HepG2 (cell line): ENCODE data around the gene CACNA2D1. TPM values are rescaled to one million over a fixed set of nuclear protein-coding genes. Genes with fewer than 3 reads are reported as not detected.

Experiments
- CHD2 ChIP-seq: IDR thresholded peaks from 2 replicates; pipeline ENCODE4 v1.6.1; 2011; ENCODE audit warnings: low read depth, low read length, improper control_type of control experiment
- CREB3 ChIP-seq: sonication (generic); formaldehyde crosslinking; IDR thresholded peaks from 2 replicates; pipeline ENCODE4 v1.5.0; 2020; ENCODE audit warnings: missing genetic modification reagents
- CREM ChIP-seq, 2 experiments: sonication (generic) in 1 of 2; formaldehyde crosslinking in 1 of 2; IDR thresholded peaks; 2 replicates each; pipeline versions ENCODE4 v1.4.0 to v1.6.1; 2016 to 2020; ENCODE audit warnings: antibody characterized with exemption in 1 of 2, mild to moderate bottlenecking in 1 of 2, missing genetic modification reagents in 1 of 2
- GMEB1 ChIP-seq: sonication (generic); formaldehyde crosslinking; IDR thresholded peaks from 2 replicates; pipeline ENCODE4 v1.5.1; 2020; ENCODE audit warnings: missing genetic modification reagents, mild to moderate bottlenecking, borderline replicate concordance
- HNF4G ChIP-seq, 2 experiments: sonication (generic) in 1 of 2; formaldehyde crosslinking in 1 of 2; IDR thresholded peaks; 2 replicates each; pipeline versions ENCODE4 v1.4.0 to v1.6.1; 2011 to 2020; ENCODE audit warnings: borderline replicate concordance in 2 of 2, low read depth in 2 of 2, mild to moderate bottlenecking in 2 of 2, low read length in 1 of 2, missing genetic modification reagents in 1 of 2, moderate library complexity in 1 of 2
- MED8 ChIP-seq: sonication (generic); formaldehyde crosslinking; IDR thresholded peaks from 2 replicates; pipeline ENCODE4 v1.8.1; 2023; ENCODE audit warnings: mild to moderate bottlenecking, missing genetic modification reagents; ENCODE audit not compliant: insufficient replicate concordance
- MYNN ChIP-seq: sonication (generic); formaldehyde crosslinking; IDR thresholded peaks from 2 replicates; pipeline ENCODE4 v1.4.0; 2020; ENCODE audit warnings: mild to moderate bottlenecking, low read depth, missing genetic modification reagents
- POLR2AphosphoS2 ChIP-seq: IDR thresholded peaks from 2 replicates; pipeline ENCODE4 v1.6.1; 2011; ENCODE audit warnings: low read depth, low read length, improper control_type of control experiment
- SUZ12 ChIP-seq: fragments of 150-350 bp; IDR thresholded peaks from 2 replicates; pipeline ENCODE4 v1.6.1; 2014; ENCODE audit warnings: low read depth, low read length
- ZNF275 ChIP-seq: sonication (generic); formaldehyde crosslinking; IDR thresholded peaks from 2 replicates; pipeline ENCODE4 v1.8.0; 2022; ENCODE audit warnings: missing genetic modification reagents, mild to moderate bottlenecking, inconsistent platforms, borderline replicate concordance
- ZNF281 ChIP-seq: sonication (generic); formaldehyde crosslinking; IDR thresholded peaks from 2 replicates; pipeline ENCODE4 v1.4.0; 2020; ENCODE audit warnings: missing genetic modification reagents, borderline replicate concordance
- ZNF543 ChIP-seq: sonication (generic); formaldehyde crosslinking; IDR thresholded peaks from 2 replicates; pipeline ENCODE4 v1.4.0; 2020; ENCODE audit warnings: mild to moderate bottlenecking, missing genetic modification reagents
- polyA plus RNA-seq, 8 experiments: library from polyadenylated mRNA; depleted of rRNA in 3 of 8; stranded (reverse) in 7 of 8; unstranded in 1 of 8; fragments of >200 nt; fragmentation: Illumina TruSeq in 4 of 8; extraction: Trizol in 4 of 8; gene quantifications; 2 replicates each; pipeline versions ENCODE4 v1.2.1 to v1.2.3, GENCODE V29; 2011 to 2016; ENCODE audit warnings: low read depth in 4 of 8, missing spikeins in 1 of 8, mixed read lengths in 1 of 8; ENCODE audit not compliant: insufficient read depth in 1 of 8
- total RNA-seq, 5 experiments: library from RNA; depleted of rRNA; stranded (reverse); fragments of >200 nt; fragmentation: Illumina TruSeq; extraction: Trizol; gene quantifications; 2 replicates each; pipeline ENCODE4 v1.2.3, GENCODE V29; 2016; ENCODE audit warnings: low read depth in 1 of 5

CACNA2D1 gene
- total and polyA plus RNA-seq, 2 of the 13 experiments (the other 11 are each of a cell fraction or from before 2014, with no cell fraction given): not detected

- no peak for TF ChIP-seq ZNF281 (CRISPR knock-in tag)
- no peak for TF ChIP-seq CREM (IDR thresholded peaks at IDR 0.05)
- TF ChIP-seq CREM (CRISPR knock-in tag; IDR thresholded peaks at IDR 0.05): no peak
- TF ChIP-seq ZNF275 (CRISPR knock-in tag): no peak
- TF ChIP-seq ZNF543: no peak
- no peak for TF ChIP-seq CHD2
- no peak for TF ChIP-seq CREB3
- no peak for TF ChIP-seq SUZ12
- TF ChIP-seq GMEB1: no peak
- TF ChIP-seq HNF4G (IDR thresholded peaks at IDR 0.05; ENCODE audit: borderline replicate concordance, low read depth, low read length): no peak
- TF ChIP-seq HNF4G (CRISPR knock-in tag; IDR thresholded peaks at IDR 0.05; ENCODE audit: borderline replicate concordance, low read depth): no peak
- TF ChIP-seq MYNN (CRISPR knock-in tag): no peak
- TF ChIP-seq POLR2AphosphoS2: no peak
- TF ChIP-seq MED8 (CRISPR knock-in tag): no peak
These were observed 280.0 kb downstream of the CACNA2D1 start (continued) for GRCh38 chr7:82163586-82163985.
